IMR-90 (cell line): ENCODE data around the gene RPS6KL1. TPM values are rescaled to one million over a fixed set of nuclear protein-coding genes. Genes with fewer than 3 reads are reported as not detected.
"Not testable (repeated sequence)": the region's sequence is repeated elsewhere in the genome, so short reads cannot be mapped to it uniquely, and the experiment has no call there.

Source experiments
- ATAC-seq: fragments of 200-7000 bp; cut with Tn5 transposase; 2 replicates; pipeline ENCODE4 v1.9.1; 2020; ENCODE audit warnings: low read depth, mild to moderate bottlenecking, moderate library complexity
- BruUV-seq: library from RNA; stranded (reverse); fragments of 400-500 nt; replicated peaks from 2 replicates; lab custom pipeline; 2021; lab: Mats Ljungman, UMichigan
- CTCF ChIA-PET: fragments of 300-600 bp; formaldehyde crosslinking; extraction: SDS; loops from one replicate; lab custom pipeline; 2021; ENCODE audit warnings: antibody characterized with exemption; lab: Yijun Ruan, JAX
- POLR2A ChIA-PET: fragments of 300-600 bp; sonication (Branson Sonifier 250); formaldehyde crosslinking; loops from one replicate; lab custom pipeline; 2022; ENCODE audit warnings: antibody characterized with exemption; ENCODE audit not compliant: unreplicated experiment; lab: Charles Lee
- DNase-seq: peaks from one replicate; pipeline ENCODE4 v3.0.0; 2013
- H2AFZ ChIP-seq: replicated peaks from 2 replicates; pipeline ENCODE3; 2013; ENCODE audit warnings: low read length, mild to moderate bottlenecking; ENCODE audit not compliant: poor library complexity
- H2AK5ac ChIP-seq: 2 replicates; pipeline ENCODE4 v1.6.1; 2013; ENCODE audit warnings: low read depth, low read length, inconsistent platforms
- H2AK9ac ChIP-seq: replicated peaks from 2 replicates; pipeline ENCODE3; 2013; ENCODE audit warnings: mild to moderate bottlenecking, low read depth, low read length, moderate library complexity; ENCODE audit not compliant: poor library complexity
- H2BK120ac ChIP-seq: 2 replicates; pipeline ENCODE4 v1.6.1; 2013; ENCODE audit warnings: low read depth, low read length, inconsistent platforms
- H2BK15ac ChIP-seq: 3 replicates; pipeline ENCODE4 v1.6.1; 2013; ENCODE audit warnings: low read depth, low read length, inconsistent platforms
- H2BK20ac ChIP-seq: 2 replicates; pipeline ENCODE4 v1.6.1; 2013; ENCODE audit warnings: low read depth, mild to moderate bottlenecking, inconsistent platforms, low read length, moderate library complexity
- H2BK5ac ChIP-seq: 2 replicates; pipeline ENCODE4 v1.6.1; 2013; ENCODE audit warnings: mild to moderate bottlenecking, low read depth, low read length, inconsistent platforms; ENCODE audit not compliant: poor library complexity, severe bottlenecking
- H3K14ac ChIP-seq: replicated peaks from 2 replicates; pipeline ENCODE4 v1.6.1; 2013; ENCODE audit warnings: low read depth, low read length, inconsistent platforms
- H3K18ac ChIP-seq: 2 replicates; pipeline ENCODE4 v1.6.1; 2013; ENCODE audit warnings: low read depth, low read length, control low read depth
- H3K23ac ChIP-seq: 2 replicates; pipeline ENCODE4 v1.6.1; 2013; ENCODE audit warnings: low read depth, low read length, inconsistent platforms
- H3K27ac ChIP-seq: 2 replicates; pipeline ENCODE4 v1.5.1; 2013; ENCODE audit warnings: mild to moderate bottlenecking, control low read depth, low read length; ENCODE audit not compliant: insufficient read depth
- H3K27me3 ChIP-seq: 2 replicates; pipeline ENCODE4 v1.6.1; 2013; ENCODE audit warnings: low read length; ENCODE audit not compliant: control insufficient read depth, insufficient read depth
- H3K36me3 ChIP-seq: 2 replicates; pipeline ENCODE4 v1.6.1; 2013; ENCODE audit warnings: low read length, mixed read lengths; ENCODE audit not compliant: control insufficient read depth, insufficient read depth
- H3K4ac ChIP-seq: 2 replicates; pipeline ENCODE4 v1.6.1; 2013; ENCODE audit warnings: low read depth, low read length, inconsistent platforms
- H3K4me1 ChIP-seq: 2 replicates; pipeline ENCODE4 v1.6.1; 2013; ENCODE audit warnings: low read length, mixed read lengths; ENCODE audit not compliant: control insufficient read depth, insufficient read depth
- H3K4me2 ChIP-seq: 2 replicates; pipeline ENCODE4 v1.6.1; 2013; ENCODE audit warnings: low read depth, mild to moderate bottlenecking, control low read depth, low read length, moderate library complexity
- H3K4me3 ChIP-seq: 2 replicates; pipeline ENCODE4 v1.5.1; 2013; ENCODE audit warnings: low read depth, mild to moderate bottlenecking, control low read depth, low read length, moderate library complexity; ENCODE audit not compliant: insufficient read depth
- H3K56ac ChIP-seq: 2 replicates; pipeline ENCODE4 v1.6.1; 2013; ENCODE audit warnings: low read length, inconsistent platforms; ENCODE audit not compliant: insufficient read depth; ENCODE audit errors: extremely low read depth
- H3K79me1 ChIP-seq, 2 experiments: 2 replicates each; pipeline ENCODE4 v1.6.1; 2013; ENCODE audit warnings: low read length in 2 of 2, inconsistent platforms in 1 of 2, low read depth in 1 of 2
- H3K9ac ChIP-seq: 2 replicates; pipeline ENCODE4 v1.6.1; 2013; ENCODE audit warnings: low read depth, low read length, control low read depth
- H3K9me1 ChIP-seq: 2 replicates; pipeline ENCODE4 v1.6.1; 2013; ENCODE audit warnings: low read length, inconsistent platforms; ENCODE audit not compliant: insufficient read depth
- H3K9me3 ChIP-seq: 2 replicates; pipeline ENCODE4 v1.6.1; 2013; ENCODE audit warnings: low read length; ENCODE audit not compliant: control insufficient read depth, insufficient read depth
- H4K20me1 ChIP-seq: 2 replicates; pipeline ENCODE4 v1.6.1; 2013; ENCODE audit warnings: low read length, inconsistent platforms; ENCODE audit not compliant: insufficient read depth
- H4K5ac ChIP-seq: 2 replicates; pipeline ENCODE4 v1.6.1; 2013; ENCODE audit warnings: mild to moderate bottlenecking, low read depth, low read length, control low read depth
- H4K8ac ChIP-seq, 2 experiments: 2 replicates each; pipeline ENCODE4 v1.6.1; 2013; ENCODE audit warnings: low read depth in 2 of 2, low read length in 2 of 2, control low read depth in 1 of 2, inconsistent platforms in 1 of 2
- H4K91ac ChIP-seq: 2 replicates; pipeline ENCODE4 v1.6.1; 2013; ENCODE audit warnings: low read depth, low read length, inconsistent platforms; ENCODE audit not compliant: insufficient read depth
- WGBS, 2 experiments: methylation state at CpG; one replicate each; pipeline versions ENCODE4 v1.1.5 to v1.1.7; 2013; ENCODE audit warnings: missing lambda C conversion rate in 2 of 2; ENCODE audit not compliant: insufficient read length in 1 of 2; ENCODE audit errors: extremely low coverage in 2 of 2; 5-methylcytosine and 5-hydroxymethylcytosine counted together
- dilution Hi-C: fragments of 300-500 bp; cut with HindIII; formaldehyde crosslinking; loops from one replicate; pipeline ENCODE4 v1.14.3; 2018; ENCODE audit warnings: low sequenced_read_pairs; ENCODE audit not compliant: unreplicated experiment
- in situ Hi-C: fragments of 300-500 bp; cut with MboI; formaldehyde crosslinking; loops from 3 replicates; pipeline ENCODE4 v1.14.3; 2019; ENCODE audit warnings: low sequenced_read_pairs, inconsistent platforms, mixed read lengths
- intact Hi-C: fragments of 100-400 bp; cut with micrococcal nuclease; formaldehyde crosslinking; loops from 2 replicates; pipeline ENCODE4 v1.10.0; 2022
- polyA plus RNA-seq, 3 experiments: library from polyadenylated mRNA; depleted of rRNA; stranded (reverse); fragments of >200 nt; gene quantifications; 2 replicates each; pipeline ENCODE4 v1.2.3, GENCODE V29; 2012; ENCODE audit warnings: low replicate concordance in 1 of 3
- total RNA-seq: library from RNA; depleted of rRNA; stranded (reverse); fragments of >200 nt; gene quantifications from 2 replicates; pipeline ENCODE4 v1.2.3, GENCODE V29; 2012

The RPS6KL1 gene
- total and polyA plus RNA-seq, 2 of the 4 experiments (the other 2 are of a cell fraction) = 0.72 to 1.7 TPM

DNA sequence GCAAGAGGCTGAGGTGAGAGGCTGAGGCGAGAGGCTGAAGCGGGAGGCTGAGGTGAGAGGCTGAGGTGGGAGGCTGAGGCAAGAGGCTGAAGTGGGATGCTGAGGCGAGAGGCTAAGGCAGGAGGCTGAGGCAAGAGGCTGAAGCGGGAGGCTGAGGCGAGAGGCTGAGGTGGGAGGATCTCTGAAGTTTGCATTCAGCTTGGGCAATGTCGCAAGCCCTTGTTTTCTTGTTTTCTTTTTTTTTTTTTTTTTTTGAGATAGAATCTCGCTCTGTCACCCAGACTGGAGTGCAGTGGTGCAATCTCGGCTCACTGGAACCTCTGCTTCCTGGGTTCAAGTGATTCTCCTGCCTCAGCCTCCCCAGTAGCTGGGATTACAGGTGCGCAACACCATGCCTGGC is 8.7 kb upstream of the RPS6KL1 start:
- H3K23ac ChIP-seq, H3K56ac ChIP-seq, H3K9me3 ChIP-seq, ATAC-seq, H3K4ac ChIP-seq, H3K14ac ChIP-seq, intact Hi-C loops, H4K5ac ChIP-seq, dilution Hi-C loops, H4K8ac ChIP-seq, H2AK9ac ChIP-seq, H3K27ac ChIP-seq, DNase-seq, H3K36me3 ChIP-seq, H3K4me2 ChIP-seq, H3K79me1 ChIP-seq, POLR2A ChIA-PET, H3K27me3 ChIP-seq, H3K18ac ChIP-seq, H4K91ac ChIP-seq, H2BK120ac ChIP-seq, H4K20me1 ChIP-seq, H2BK15ac ChIP-seq, BruUV-seq, H3K9ac ChIP-seq, in situ Hi-C loops, H2BK20ac ChIP-seq, H3K4me3 ChIP-seq, H2AK5ac ChIP-seq, H3K9me1 ChIP-seq, H2BK5ac ChIP-seq, H2AFZ ChIP-seq: not testable (repeated sequence)
- 93% methylated on average over 2 of the region's 9 CpGs; no CpG with 5 or more reads in 1 of the 2 experiments for WGBS, 2 experiments
- CTCF ChIA-PET = interaction anchor here (0.7 kb wide), 1 partner anchor 14 kb away, joined by 3 read pairs; no protein-coding TSS in a partner anchor
- H3K4me1 ChIP-seq = peaks cover 13% of the 10 kb centered on the region; the same call in 1 of the 2 replicates
